H1 (cell line): ENCODE measurements around the gene RXFP1.

Experiments
- CREB1 ChIP-seq: IDR thresholded peaks from 2 replicates; pipeline ENCODE4 v1.6.1; 2012; ENCODE audit warnings: inconsistent platforms
- KDM1A ChIP-seq: fragments of 200-600, 300-600 bp; sonication (generic); IDR thresholded peaks from 2 replicates; pipeline ENCODE4 v1.7.1; 2016; ENCODE audit warnings: mild to moderate bottlenecking, low read length, borderline replicate concordance
- POLR2A ChIP-seq, 2 experiments: IDR thresholded peaks; 1 replicate in 1 of 2; 2 replicates in 1 of 2; pipeline ENCODE4 v1.6.1; 2011; ENCODE audit warnings: low read depth in 2 of 2, low read length in 2 of 2, mild to moderate bottlenecking in 2 of 2; ENCODE audit errors: control extremely low read depth in 1 of 2
- POLR2AphosphoS5 ChIP-seq: IDR thresholded peaks from 2 replicates; pipeline ENCODE4 v1.6.1; 2011; ENCODE audit warnings: low read depth, low read length
- RBBP5 ChIP-seq: IDR thresholded peaks from 2 replicates; pipeline ENCODE4 v1.7.1; 2012; ENCODE audit warnings: low read depth, mild to moderate bottlenecking, inconsistent platforms, low read length, moderate library complexity, borderline replicate concordance
- RFX5 ChIP-seq: IDR thresholded peaks from 2 replicates; pipeline ENCODE4 v1.6.1; 2011; ENCODE audit warnings: low read depth, low read length, improper control_type of control experiment, borderline replicate concordance
- TAF1 ChIP-seq: IDR thresholded peaks from 2 replicates; pipeline ENCODE4 v1.6.1; 2011; ENCODE audit warnings: mild to moderate bottlenecking, low read depth, low read length
- TF ChIP-seq, protein P1 (sequence below), 3 experiments: IDR thresholded peaks; 1 replicate in 2 of 3; 2 replicates in 1 of 3; pipeline versions ENCODE4 v1.5.1 to v1.6.1; 2011; ENCODE audit warnings: low read length in 3 of 3, mild to moderate bottlenecking in 3 of 3, inconsistent platforms in 2 of 3, low read depth in 1 of 3, moderate library complexity in 1 of 3; ENCODE audit not compliant: insufficient read depth in 1 of 3; ENCODE audit errors: control extremely low read depth in 1 of 3

- TF ChIP-seq CREB1 (no peak), RFX5 (no peak), TAF1 (no peak), POLR2A (IDR thresholded peaks at IDR 0.05; ENCODE audit: control extremely low read depth in 1 of 2, low read depth in 2 of 2, low read length in 2 of 2) (no peak), POLR2AphosphoS5 (no peak), KDM1A (no peak), RBBP5 (no peak)
- TF ChIP-seq, protein P1, sequence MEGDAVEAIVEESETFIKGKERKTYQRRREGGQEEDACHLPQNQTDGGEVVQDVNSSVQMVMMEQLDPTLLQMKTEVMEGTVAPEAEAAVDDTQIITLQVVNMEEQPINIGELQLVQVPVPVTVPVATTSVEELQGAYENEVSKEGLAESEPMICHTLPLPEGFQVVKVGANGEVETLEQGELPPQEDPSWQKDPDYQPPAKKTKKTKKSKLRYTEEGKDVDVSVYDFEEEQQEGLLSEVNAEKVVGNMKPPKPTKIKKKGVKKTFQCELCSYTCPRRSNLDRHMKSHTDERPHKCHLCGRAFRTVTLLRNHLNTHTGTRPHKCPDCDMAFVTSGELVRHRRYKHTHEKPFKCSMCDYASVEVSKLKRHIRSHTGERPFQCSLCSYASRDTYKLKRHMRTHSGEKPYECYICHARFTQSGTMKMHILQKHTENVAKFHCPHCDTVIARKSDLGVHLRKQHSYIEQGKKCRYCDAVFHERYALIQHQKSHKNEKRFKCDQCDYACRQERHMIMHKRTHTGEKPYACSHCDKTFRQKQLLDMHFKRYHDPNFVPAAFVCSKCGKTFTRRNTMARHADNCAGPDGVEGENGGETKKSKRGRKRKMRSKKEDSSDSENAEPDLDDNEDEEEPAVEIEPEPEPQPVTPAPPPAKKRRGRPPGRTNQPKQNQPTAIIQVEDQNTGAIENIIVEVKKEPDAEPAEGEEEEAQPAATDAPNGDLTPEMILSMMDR (IDR thresholded peaks at IDR 0.05; ENCODE audit: control extremely low read depth in 1 of 3, insufficient read depth in 1 of 3, low read depth in 1 of 3, low read length in 3 of 3): no peak
Observed at GRCh38 chr4:158678767-158679166, 157.1 kb downstream of the RXFP1 start.
